HepG2 (cell line): ENCODE data around the gene KIF2C. TPM values are rescaled to one million over a fixed set of nuclear protein-coding genes. Genes with fewer than 3 reads are reported as not detected.
A peak's percentile ranks its signal among the peaks of the same experiment; 100 is the strongest.

Experiments
- NFAT5 ChIP-seq: sonication (generic); formaldehyde crosslinking; IDR thresholded peaks from 2 replicates; pipeline ENCODE4 v1.4.0; 2020; ENCODE audit warnings: missing genetic modification reagents
- SUZ12 ChIP-seq: fragments of 150-350 bp; IDR thresholded peaks from 2 replicates; pipeline ENCODE4 v1.6.1; 2014; ENCODE audit warnings: low read depth, low read length
- ZBTB1 ChIP-seq: sonication (generic); formaldehyde crosslinking; IDR thresholded peaks from 2 replicates; pipeline ENCODE4 v1.4.0; 2020; ENCODE audit warnings: missing genetic modification reagents, borderline replicate concordance
- ZNF160 ChIP-seq: sonication (generic); formaldehyde crosslinking; IDR thresholded peaks from 2 replicates; pipeline ENCODE4 v1.8.0; 2022; ENCODE audit warnings: mild to moderate bottlenecking, inconsistent platforms, missing genetic modification reagents
- ZNF407 ChIP-seq: sonication (generic); formaldehyde crosslinking; IDR thresholded peaks from one replicate; pipeline ENCODE4 v1.5.1; 2020; ENCODE audit warnings: mild to moderate bottlenecking, missing genetic modification reagents; ENCODE audit errors: not compliant biosample characterization
- ZNF501 ChIP-seq: sonication (generic); formaldehyde crosslinking; IDR thresholded peaks from 2 replicates; pipeline ENCODE4 v1.5.1; 2020; ENCODE audit warnings: mild to moderate bottlenecking, moderate library complexity, missing genetic modification reagents
- ZNF574 ChIP-seq: sonication (generic); formaldehyde crosslinking; IDR thresholded peaks from 2 replicates; pipeline ENCODE4 v1.4.0; 2020; ENCODE audit warnings: missing genetic modification reagents
- ZNF713 ChIP-seq: sonication (generic); formaldehyde crosslinking; IDR thresholded peaks from 2 replicates; pipeline ENCODE4 v1.4.0; 2020; ENCODE audit warnings: mild to moderate bottlenecking, missing genetic modification reagents
- polyA plus RNA-seq, 8 experiments: library from polyadenylated mRNA; depleted of rRNA in 3 of 8; stranded (reverse) in 7 of 8; unstranded in 1 of 8; fragments of >200 nt; fragmentation: Illumina TruSeq in 4 of 8; extraction: Trizol in 4 of 8; gene quantifications; 2 replicates each; pipeline versions ENCODE4 v1.2.1 to v1.2.3, GENCODE V29; 2011 to 2016; ENCODE audit warnings: low read depth in 4 of 8, missing spikeins in 1 of 8, mixed read lengths in 1 of 8; ENCODE audit not compliant: insufficient read depth in 1 of 8
- total RNA-seq, 5 experiments: library from RNA; depleted of rRNA; stranded (reverse); fragments of >200 nt; fragmentation: Illumina TruSeq; extraction: Trizol; gene quantifications; 2 replicates each; pipeline ENCODE4 v1.2.3, GENCODE V29; 2016; ENCODE audit warnings: low read depth in 1 of 5

Gene KIF2C
- total and polyA plus RNA-seq, 2 of the 13 experiments (the other 11 are each of a cell fraction or from before 2014, with no cell fraction given): 29.7 to 53.7 TPM

DNA sequence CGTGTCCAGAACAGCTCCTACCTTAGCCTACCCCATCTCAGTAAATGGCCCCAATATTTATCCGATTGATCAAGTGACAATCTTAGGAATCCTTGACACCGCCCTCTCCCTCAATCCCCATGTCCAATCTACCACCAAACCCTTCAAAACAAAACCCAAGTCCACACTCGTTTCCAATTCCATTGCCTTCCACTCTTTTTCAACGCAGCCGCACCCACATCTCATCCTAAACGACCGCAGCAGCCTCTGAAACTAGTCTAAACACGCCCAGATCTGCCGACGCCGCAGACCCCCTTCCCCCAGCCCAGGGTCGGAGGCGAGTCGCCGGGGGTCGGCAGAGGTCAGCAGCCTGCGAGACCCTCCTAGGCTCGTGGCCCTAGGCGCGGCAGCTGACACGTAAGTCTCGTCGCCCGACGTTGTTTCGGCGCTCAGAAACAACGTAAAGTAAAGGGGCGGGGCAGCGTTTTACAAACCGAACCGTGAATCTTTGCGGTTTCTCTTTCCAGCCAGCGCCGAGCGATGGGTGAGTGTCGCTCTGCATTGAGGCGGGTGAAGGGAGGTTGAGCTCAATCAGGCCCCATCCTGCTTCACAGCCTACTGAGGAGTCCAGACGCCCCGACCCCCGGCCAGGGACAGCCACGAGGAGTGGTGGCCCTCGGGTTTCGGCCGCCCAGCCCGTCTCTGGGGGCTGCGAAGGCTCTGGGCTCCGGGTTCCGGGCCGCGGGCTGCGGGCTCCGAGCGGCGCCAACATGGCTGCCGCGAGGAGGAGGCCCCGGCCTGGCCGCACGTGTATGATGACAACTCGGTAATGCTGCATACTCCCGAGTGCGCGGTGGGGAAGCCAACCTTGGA lies 35.7 kb downstream of the KIF2C start, which contains the start of gene RPS8 (continued):
- TF ChIP-seq ZNF407 (CRISPR knock-in tag): peak; percentile 37
- TF ChIP-seq ZBTB1 (CRISPR knock-in tag): no peak
- peak; percentile 85 for TF ChIP-seq ZNF160 (CRISPR knock-in tag)
- peak; percentile 80 for TF ChIP-seq ZNF501 (CRISPR knock-in tag)
- peak; percentile 83 for TF ChIP-seq NFAT5 (CRISPR knock-in tag)
- no peak for TF ChIP-seq ZNF713 (CRISPR knock-in tag)
- no peak for TF ChIP-seq SUZ12
- peak; percentile 92 for TF ChIP-seq ZNF574 (CRISPR knock-in tag)
